Measurements from ENCODE around the gene REX1BD. TPM values are rescaled to one million over a fixed set of nuclear protein-coding genes. Genes with fewer than 3 reads are reported as not detected.

The REX1BD gene
- total and polyA plus RNA-seq, 2 of the 13 experiments (the other 11 are each of a cell fraction or from before 2014, with no cell fraction given): 7.5 to 25.4 TPM

DNA sequence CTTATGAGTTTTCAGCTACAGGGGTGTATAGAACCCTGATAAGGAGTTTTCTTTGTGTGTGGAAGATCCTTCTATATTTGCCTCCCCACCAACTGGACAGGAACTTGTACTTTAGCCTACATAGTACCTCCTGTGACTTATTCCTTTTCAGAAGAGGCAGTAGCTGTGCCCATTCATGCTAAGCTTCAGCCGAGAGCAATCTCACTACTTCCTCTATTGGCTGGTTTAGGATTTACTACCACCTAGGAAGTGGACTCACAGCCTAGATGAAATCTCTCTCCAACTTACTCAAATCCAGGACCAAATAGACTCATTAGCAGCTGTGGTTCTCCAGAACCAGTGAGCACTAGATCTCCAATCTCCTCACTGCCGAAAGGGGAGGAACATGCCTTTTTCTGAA is 2.3 kb upstream of the REX1BD start:
- in situ Hi-C loops (cut with HindIII; ENCODE audit: extremely low pct_ligation_motif_present, low pct_unique_long_range_greater_than_20kb) (no loop called here), intact Hi-C loops (cut with micrococcal nuclease; ENCODE audit: unreplicated experiment) (no loop called here)
- BruUV-seq (replicated peaks): no TSS peak
- 53% methylated on average over 2 of the region's 2 CpGs for WGBS (ENCODE audit: low lambda C conversion rate)
- no peak for TF ChIP-seq ETV5 (CRISPR knock-in tag; IDR thresholded peaks at IDR 0.05; ENCODE audit: borderline replicate concordance)
- TF ChIP-seq ZNF138 (CRISPR knock-in tag; IDR thresholded peaks at IDR 0.05; ENCODE audit: low read depth): no peak
- no peak for TF ChIP-seq ATF7 (IDR thresholded peaks at IDR 0.05)
- no peak for TF ChIP-seq ATF7 (CRISPR knock-in tag; IDR thresholded peaks at IDR 0.05)
- no peak for TF ChIP-seq HMG20A (CRISPR knock-in tag; IDR thresholded peaks at IDR 0.05; ENCODE audit: borderline replicate concordance)
- no peak for TF ChIP-seq ZNF841 (CRISPR knock-in tag; IDR thresholded peaks at IDR 0.05; ENCODE audit: borderline replicate concordance)
- TF ChIP-seq YY1 (IDR thresholded peaks at IDR 0.05; ENCODE audit: insufficient read depth, insufficient replicate concordance, low read depth, low read length): no peak
- TF ChIP-seq, protein P1, sequence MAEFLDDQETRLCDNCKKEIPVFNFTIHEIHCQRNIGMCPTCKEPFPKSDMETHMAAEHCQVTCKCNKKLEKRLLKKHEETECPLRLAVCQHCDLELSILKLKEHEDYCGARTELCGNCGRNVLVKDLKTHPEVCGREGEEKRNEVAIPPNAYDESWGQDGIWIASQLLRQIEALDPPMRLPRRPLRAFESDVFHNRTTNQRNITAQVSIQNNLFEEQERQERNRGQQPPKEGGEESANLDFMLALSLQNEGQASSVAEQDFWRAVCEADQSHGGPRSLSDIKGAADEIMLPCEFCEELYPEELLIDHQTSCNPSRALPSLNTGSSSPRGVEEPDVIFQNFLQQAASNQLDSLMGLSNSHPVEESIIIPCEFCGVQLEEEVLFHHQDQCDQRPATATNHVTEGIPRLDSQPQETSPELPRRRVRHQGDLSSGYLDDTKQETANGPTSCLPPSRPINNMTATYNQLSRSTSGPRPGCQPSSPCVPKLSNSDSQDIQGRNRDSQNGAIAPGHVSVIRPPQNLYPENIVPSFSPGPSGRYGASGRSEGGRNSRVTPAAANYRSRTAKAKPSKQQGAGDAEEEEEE (CRISPR knock-in tag; IDR thresholded peaks at IDR 0.05; ENCODE audit: borderline replicate concordance): no peak
- TF ChIP-seq ZNF136 (CRISPR knock-in tag; IDR thresholded peaks at IDR 0.05; ENCODE audit: low read depth): no peak
- TF ChIP-seq, protein P2, sequence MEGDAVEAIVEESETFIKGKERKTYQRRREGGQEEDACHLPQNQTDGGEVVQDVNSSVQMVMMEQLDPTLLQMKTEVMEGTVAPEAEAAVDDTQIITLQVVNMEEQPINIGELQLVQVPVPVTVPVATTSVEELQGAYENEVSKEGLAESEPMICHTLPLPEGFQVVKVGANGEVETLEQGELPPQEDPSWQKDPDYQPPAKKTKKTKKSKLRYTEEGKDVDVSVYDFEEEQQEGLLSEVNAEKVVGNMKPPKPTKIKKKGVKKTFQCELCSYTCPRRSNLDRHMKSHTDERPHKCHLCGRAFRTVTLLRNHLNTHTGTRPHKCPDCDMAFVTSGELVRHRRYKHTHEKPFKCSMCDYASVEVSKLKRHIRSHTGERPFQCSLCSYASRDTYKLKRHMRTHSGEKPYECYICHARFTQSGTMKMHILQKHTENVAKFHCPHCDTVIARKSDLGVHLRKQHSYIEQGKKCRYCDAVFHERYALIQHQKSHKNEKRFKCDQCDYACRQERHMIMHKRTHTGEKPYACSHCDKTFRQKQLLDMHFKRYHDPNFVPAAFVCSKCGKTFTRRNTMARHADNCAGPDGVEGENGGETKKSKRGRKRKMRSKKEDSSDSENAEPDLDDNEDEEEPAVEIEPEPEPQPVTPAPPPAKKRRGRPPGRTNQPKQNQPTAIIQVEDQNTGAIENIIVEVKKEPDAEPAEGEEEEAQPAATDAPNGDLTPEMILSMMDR (CRISPR knock-in tag; IDR thresholded peaks at IDR 0.05): peak; percentile 16; the same call in 1 of the 2 replicates
- TF ChIP-seq NR2F6 (IDR thresholded peaks at IDR 0.05): no peak
- TF ChIP-seq NR2F6 (CRISPR knock-in tag; IDR thresholded peaks at IDR 0.05): no peak
- no peak for TF ChIP-seq SRF (IDR thresholded peaks at IDR 0.05; ENCODE audit: low read depth, low read length)
- TF ChIP-seq, protein P3, sequence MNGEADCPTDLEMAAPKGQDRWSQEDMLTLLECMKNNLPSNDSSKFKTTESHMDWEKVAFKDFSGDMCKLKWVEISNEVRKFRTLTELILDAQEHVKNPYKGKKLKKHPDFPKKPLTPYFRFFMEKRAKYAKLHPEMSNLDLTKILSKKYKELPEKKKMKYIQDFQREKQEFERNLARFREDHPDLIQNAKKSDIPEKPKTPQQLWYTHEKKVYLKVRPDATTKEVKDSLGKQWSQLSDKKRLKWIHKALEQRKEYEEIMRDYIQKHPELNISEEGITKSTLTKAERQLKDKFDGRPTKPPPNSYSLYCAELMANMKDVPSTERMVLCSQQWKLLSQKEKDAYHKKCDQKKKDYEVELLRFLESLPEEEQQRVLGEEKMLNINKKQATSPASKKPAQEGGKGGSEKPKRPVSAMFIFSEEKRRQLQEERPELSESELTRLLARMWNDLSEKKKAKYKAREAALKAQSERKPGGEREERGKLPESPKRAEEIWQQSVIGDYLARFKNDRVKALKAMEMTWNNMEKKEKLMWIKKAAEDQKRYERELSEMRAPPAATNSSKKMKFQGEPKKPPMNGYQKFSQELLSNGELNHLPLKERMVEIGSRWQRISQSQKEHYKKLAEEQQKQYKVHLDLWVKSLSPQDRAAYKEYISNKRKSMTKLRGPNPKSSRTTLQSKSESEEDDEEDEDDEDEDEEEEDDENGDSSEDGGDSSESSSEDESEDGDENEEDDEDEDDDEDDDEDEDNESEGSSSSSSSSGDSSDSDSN (CRISPR knock-in tag; IDR thresholded peaks at IDR 0.05): no peak; the same call in 1 of the 2 replicates
- TF ChIP-seq, protein P4, sequence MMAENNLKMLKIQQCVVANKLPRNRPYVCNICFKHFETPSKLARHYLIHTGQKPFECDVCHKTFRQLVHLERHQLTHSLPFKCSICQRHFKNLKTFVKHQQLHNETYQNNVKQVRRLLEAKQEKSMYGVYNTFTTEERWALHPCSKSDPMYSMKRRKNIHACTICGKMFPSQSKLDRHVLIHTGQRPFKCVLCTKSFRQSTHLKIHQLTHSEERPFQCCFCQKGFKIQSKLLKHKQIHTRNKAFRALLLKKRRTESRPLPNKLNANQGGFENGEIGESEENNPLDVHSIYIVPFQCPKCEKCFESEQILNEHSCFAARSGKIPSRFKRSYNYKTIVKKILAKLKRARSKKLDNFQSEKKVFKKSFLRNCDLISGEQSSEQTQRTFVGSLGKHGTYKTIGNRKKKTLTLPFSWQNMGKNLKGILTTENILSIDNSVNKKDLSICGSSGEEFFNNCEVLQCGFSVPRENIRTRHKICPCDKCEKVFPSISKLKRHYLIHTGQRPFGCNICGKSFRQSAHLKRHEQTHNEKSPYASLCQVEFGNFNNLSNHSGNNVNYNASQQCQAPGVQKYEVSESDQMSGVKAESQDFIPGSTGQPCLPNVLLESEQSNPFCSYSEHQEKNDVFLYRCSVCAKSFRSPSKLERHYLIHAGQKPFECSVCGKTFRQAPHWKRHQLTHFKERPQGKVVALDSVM (CRISPR knock-in tag; IDR thresholded peaks at IDR 0.05): no peak
- TF ChIP-seq STAG1 (CRISPR knock-in tag; IDR thresholded peaks at IDR 0.05): peak; percentile 25
- TF ChIP-seq ARNTL (CRISPR knock-in tag; IDR thresholded peaks at IDR 0.05): no peak
- no peak for TF ChIP-seq TOE1 (CRISPR knock-in tag; IDR thresholded peaks at IDR 0.05)
- no peak for TF ChIP-seq ZNF7 (CRISPR knock-in tag; IDR thresholded peaks at IDR 0.05)
- FAIRE-seq: no peak
- CTCF ChIA-PET (ENCODE audit: low intra/inter-chr PET ratio, low total read pairs): no interaction called here
- Histone ChIP-seq H3K4me2 (ENCODE audit: low read depth, low read length) (no peak overlapping the region), H2AFZ (ENCODE audit: low read length) (no peak overlapping the region), H3K79me2 (ENCODE audit: insufficient read depth, low read length) (no peaks in the 10 kb centered on the region), H3K4me1 (ENCODE audit: insufficient read depth, low read length) (peaks cover 33% of the 10 kb centered on the region), H3K9me3 (ENCODE audit: low read length) (no peaks in the 10 kb centered on the region), H3K27me3 (ENCODE audit: control insufficient read depth in 1 of 2, insufficient read depth in 2 of 2, low read length in 2 of 2) (peaks cover 0 to 2% of the 10 kb centered on the region in 2 experiments; a peak in 1 of 5 replicates), H3K4me3 (replicated peaks in 1 of 3; ENCODE audit: insufficient read depth in 1 of 3, low read depth in 2 of 3, low read length in 3 of 3) (no peak overlapping the region), H3K9ac (ENCODE audit: insufficient read depth, low read depth, low read length) (no peak overlapping the region), H3K27ac (ENCODE audit: extremely low read length, insufficient read depth, low read length) (no peak overlapping the region), H3K36me3 (replicated peaks in 1 of 2; ENCODE audit: control insufficient read depth in 1 of 2, insufficient read depth in 2 of 2, low read length in 2 of 2) (no peaks in the 10 kb centered on the region), H4K20me1 (ENCODE audit: insufficient read depth, low read length) (no peaks in the 10 kb centered on the region)
- POLR2A ChIA-PET: interaction anchor here (1.1 to 1.9 kb wide), 2 partner anchors 15 to 68 kb away, joined by 3 to 10 read pairs; partner anchors contain the start of gene UBA52
- no peak for DNase-seq (ENCODE audit: low spot score)
- ATAC-seq: no peak
